ENCODE results near the gene ZNF217.
"Not testable (repeated sequence)": the region's sequence is repeated elsewhere in the genome, so short reads cannot be mapped to it uniquely, and the experiment has no call there.

The ZNF217 gene

GRCh38 chr20:53597030-53597482, 3.4 kb upstream of the ZNF217 start:
- Mint-ChIP-seq H3K4me3 (peak overlapping the region in 1 of 2 donors; percentile 59), H3K27me3 (no peaks in the 10 kb centered on the region), H3K27ac (peak overlapping the region; percentile 14), H3K36me3 (peaks cover 5 to 7% of the 10 kb centered on the region in 2 donors), H3K4me1 (peaks cover 20 to 46% of the 10 kb centered on the region in 2 donors), H3K9me3 (no peaks in the 10 kb centered on the region)
- DNase-seq (no peak), ATAC-seq (replicated peaks) (no peak)

GRCh38 chr20:53596189-53597001, 2.8 kb upstream of the ZNF217 start:
- ATAC-seq (replicated peaks); H3K9me3 Mint-ChIP-seq; DNase-seq; H3K27me3 Mint-ChIP-seq: not testable (repeated sequence)
- peak overlapping the region; percentile 25 for H3K27ac Mint-ChIP-seq
- peak overlapping the region; percentile 54 to 59 for H3K4me3 Mint-ChIP-seq
- peaks cover 9 to 13% of the 10 kb centered on the region in 2 donors for H3K36me3 Mint-ChIP-seq
- H3K4me1 Mint-ChIP-seq = peaks cover 20 to 46% of the 10 kb centered on the region in 2 donors

GRCh38 chr20:53595742-53596141, 2.1 kb upstream of the ZNF217 start:
- peak overlapping the region; percentile 55 to 59 for H3K4me3 Mint-ChIP-seq
- not testable (repeated sequence) for ATAC-seq (replicated peaks); DNase-seq; H3K27me3 Mint-ChIP-seq; H3K9me3 Mint-ChIP-seq
- H3K4me1 Mint-ChIP-seq = peaks cover 17 to 42% of the 10 kb centered on the region in 2 donors
- peaks cover 9 to 17% of the 10 kb centered on the region in 2 donors for H3K36me3 Mint-ChIP-seq
- peak overlapping the region; percentile 71 for H3K27ac Mint-ChIP-seq

GRCh38 chr20:53595018-53595378, 1.4 kb upstream of the ZNF217 start:
- Mint-ChIP-seq H3K36me3 (peaks cover 11 to 22% of the 10 kb centered on the region in 2 donors), H3K9me3 (no peaks in the 10 kb centered on the region), H3K27ac (peak overlapping the region; percentile 92), H3K27me3 (no peaks in the 10 kb centered on the region), H3K4me3 (peak overlapping the region; percentile 82 to 89), H3K4me1 (peaks cover 17 to 42% of the 10 kb centered on the region in 2 donors)
- ATAC-seq (replicated peaks) = no peak
- DNase-seq = no peak

- peaks cover 20 to 46% of the 10 kb centered on the region in 2 donors for H3K4me1 Mint-ChIP-seq
- peak; percentile 78 for ATAC-seq (replicated peaks)
- no peaks in the 10 kb centered on the region for H3K27me3 Mint-ChIP-seq
- peak; percentile 90 for DNase-seq
- no peaks in the 10 kb centered on the region for H3K9me3 Mint-ChIP-seq
- peak overlapping the region; percentile 90 for H3K4me3 Mint-ChIP-seq
- H3K36me3 Mint-ChIP-seq = peaks cover 15 to 28% of the 10 kb centered on the region in 2 donors
- peak overlapping the region; percentile 98 for H3K27ac Mint-ChIP-seq
Observed at GRCh38 chr20:53594068-53595017, 704 bp upstream of the ZNF217 start.

GRCh38 chr20:53592992-53593465, 610 bp downstream of the ZNF217 start:
- Mint-ChIP-seq H3K4me1 (peaks cover 16 to 41% of the 10 kb centered on the region in 2 donors), H3K27ac (peak overlapping the region; percentile 98), H3K27me3 (no peaks in the 10 kb centered on the region), H3K36me3 (peaks cover 20 to 32% of the 10 kb centered on the region in 2 donors), H3K4me3 (peak overlapping the region; percentile 90 to 91), H3K9me3 (no peaks in the 10 kb centered on the region)
- DNase-seq (peak; percentile 24), ATAC-seq (replicated peaks) (no peak)

GRCh38 chr20:53592454-53592991, 1.1 kb downstream of the ZNF217 start:
- H3K27me3 Mint-ChIP-seq, H3K9me3 Mint-ChIP-seq: not testable (repeated sequence)
- DNase-seq (peak; percentile 58), ATAC-seq (replicated peaks) (peak; percentile 12 to 24)
- peaks cover 12 to 38% of the 10 kb centered on the region in 2 donors for H3K4me1 Mint-ChIP-seq
- peak overlapping the region; percentile 90 to 91 for H3K4me3 Mint-ChIP-seq
- H3K27ac Mint-ChIP-seq = peak overlapping the region; percentile 98
- H3K36me3 Mint-ChIP-seq = peaks cover 20 to 32% of the 10 kb centered on the region in 2 donors

GRCh38 chr20:53591941-53592441, 1.6 kb downstream of the ZNF217 start:
- Mint-ChIP-seq H3K27ac (peak overlapping the region; percentile 98), H3K4me1 (peaks cover 10 to 35% of the 10 kb centered on the region in 2 donors), H3K4me3 (peak overlapping the region; percentile 90 to 91), H3K36me3 (peaks cover 20 to 32% of the 10 kb centered on the region in 2 donors)
- H3K27me3 Mint-ChIP-seq; DNase-seq; ATAC-seq (replicated peaks); H3K9me3 Mint-ChIP-seq: not testable (repeated sequence)

- peaks cover 24 to 35% of the 10 kb centered on the region in 2 donors for H3K36me3 Mint-ChIP-seq
- H3K4me1 Mint-ChIP-seq = peaks cover 10 to 33% of the 10 kb centered on the region in 2 donors
- H3K9me3 Mint-ChIP-seq; H3K27me3 Mint-ChIP-seq; DNase-seq; ATAC-seq (replicated peaks): not testable (repeated sequence)
- peak overlapping the region; percentile 98 for H3K27ac Mint-ChIP-seq
- peak overlapping the region; percentile 90 to 91 for H3K4me3 Mint-ChIP-seq
Observed at GRCh38 chr20:53591206-53591741, 2.4 kb downstream of the ZNF217 start.

- peak overlapping the region; percentile 90 to 91 for H3K4me3 Mint-ChIP-seq
- not testable (repeated sequence) for DNase-seq; ATAC-seq (replicated peaks); H3K27me3 Mint-ChIP-seq; H3K9me3 Mint-ChIP-seq
- H3K36me3 Mint-ChIP-seq = peaks cover 30 to 42% of the 10 kb centered on the region in 2 donors
- peaks cover 16 to 33% of the 10 kb centered on the region in 2 donors for H3K4me1 Mint-ChIP-seq
- H3K27ac Mint-ChIP-seq = peak overlapping the region; percentile 98
Observed at GRCh38 chr20:53590608-53591007, 3.0 kb downstream of the ZNF217 start.

- DNase-seq; ATAC-seq (replicated peaks); H3K9me3 Mint-ChIP-seq; H3K27me3 Mint-ChIP-seq: not testable (repeated sequence)
- H3K27ac Mint-ChIP-seq = peak overlapping the region; percentile 98
- peaks cover 17 to 35% of the 10 kb centered on the region in 2 donors for H3K4me1 Mint-ChIP-seq
- H3K4me3 Mint-ChIP-seq = peak overlapping the region; percentile 90 to 91
- peaks cover 31 to 43% of the 10 kb centered on the region in 2 donors for H3K36me3 Mint-ChIP-seq
Observed at GRCh38 chr20:53590122-53590521, 3.5 kb downstream of the ZNF217 start.

- peaks cover 31 to 43% of the 10 kb centered on the region in 2 donors for H3K36me3 Mint-ChIP-seq
- not testable (repeated sequence) for H3K9me3 Mint-ChIP-seq, H3K27me3 Mint-ChIP-seq
- H3K4me1 Mint-ChIP-seq = peaks cover 17 to 33% of the 10 kb centered on the region in 2 donors
- ATAC-seq (replicated peaks) (peak; percentile 8 to 10), DNase-seq (peak; percentile 41)
- peak overlapping the region; percentile 98 for H3K27ac Mint-ChIP-seq
- H3K4me3 Mint-ChIP-seq = peak overlapping the region; percentile 87 to 91
Observed at GRCh38 chr20:53589321-53590065, 4.1 kb downstream of the ZNF217 start.
